Endothelial cell (in vitro differentiated cells): ENCODE measurements around the gene PLIN1. TPM values are rescaled to one million over a fixed set of nuclear protein-coding genes. Genes with fewer than 3 reads are reported as not detected.

Experiments
- DNase-seq: peaks from one replicate; pipeline ENCODE4 v3.0.0; 2021; ENCODE audit warnings: low spot score
- H3K27ac Mint-ChIP-seq: one replicate; pipeline ENCODE4 v1.8.0; 2021; ENCODE audit warnings: mixed read lengths, inconsistent platforms; ENCODE audit not compliant: unreplicated experiment
- H3K27me3 Mint-ChIP-seq: one replicate; pipeline ENCODE4 v1.8.0; 2021; ENCODE audit warnings: mild to moderate bottlenecking, moderate library complexity, mixed read lengths, inconsistent platforms; ENCODE audit not compliant: unreplicated experiment
- H3K36me3 Mint-ChIP-seq: one replicate; pipeline ENCODE4 v1.8.0; 2021; ENCODE audit warnings: mild to moderate bottlenecking, low read depth, mixed read lengths, inconsistent platforms; ENCODE audit not compliant: unreplicated experiment
- H3K4me1 Mint-ChIP-seq: one replicate; pipeline ENCODE4 v1.8.0; 2021; ENCODE audit warnings: mild to moderate bottlenecking, mixed read lengths, inconsistent platforms; ENCODE audit not compliant: unreplicated experiment
- H3K4me3 Mint-ChIP-seq: one replicate; pipeline ENCODE4 v1.8.0; 2021; ENCODE audit warnings: mild to moderate bottlenecking, mixed read lengths, inconsistent platforms; ENCODE audit not compliant: unreplicated experiment
- H3K9me3 Mint-ChIP-seq: one replicate; pipeline ENCODE4 v1.8.0; 2021; ENCODE audit warnings: mixed read lengths, inconsistent platforms; ENCODE audit not compliant: unreplicated experiment
- CTCF ChIP-seq: fragments of 200-600 bp; sonication (generic); IDR thresholded peaks from one replicate; pipeline ENCODE4 v1.5.0; 2021; ENCODE audit warnings: antibody characterized with exemption; ENCODE audit not compliant: unreplicated experiment
- total RNA-seq: library from RNA; stranded (reverse); fragmentation: NEBNext Ultra II Directional; extraction: Animal tissue kit (Norgen Biotek cat#: 25700); gene quantifications from one replicate; pipeline ENCODE4 v1.2.1, GENCODE V29; 2021; ENCODE audit not compliant: unreplicated experiment

Gene PLIN1
- total RNA-seq, 1 donor from 2014 or later = 0.64 TPM

GRCh38 chr15:89714775-89715174 lies 35.6 kb upstream of the PLIN1 start:
- Mint-ChIP-seq H3K27me3 (no peaks in the 10 kb centered on the region), H3K4me1 (peaks cover 15% of the 10 kb centered on the region), H3K27ac (peak overlapping the region; percentile 30), H3K9me3 (no peaks in the 10 kb centered on the region), H3K4me3 (no peak overlapping the region), H3K36me3 (no peaks in the 10 kb centered on the region)
- no peak for TF ChIP-seq CTCF
- DNase-seq = no peak

DNA sequence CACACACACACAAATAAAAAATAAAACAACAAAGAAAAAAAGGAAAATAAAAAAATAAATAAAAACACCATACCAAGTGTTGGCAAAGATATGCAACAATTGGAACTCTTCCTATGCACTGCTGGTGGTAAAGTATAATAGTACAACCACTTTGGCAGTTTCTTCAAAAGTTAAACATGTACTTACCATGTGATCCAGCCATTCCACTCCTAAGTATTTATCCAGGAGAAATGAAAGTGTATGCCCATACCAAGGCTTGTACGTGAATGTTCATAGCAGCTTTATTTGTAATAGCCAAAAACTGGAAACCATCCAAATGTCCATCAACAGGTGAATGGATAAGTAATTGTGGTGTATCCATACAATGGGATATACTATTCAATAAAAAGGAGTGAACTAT lies 28.4 kb upstream of the PLIN1 start:
- no peak for TF ChIP-seq CTCF
- peaks cover 3% of the 10 kb centered on the region for H3K4me1 Mint-ChIP-seq
- no peaks in the 10 kb centered on the region for H3K27me3 Mint-ChIP-seq
- H3K4me3 Mint-ChIP-seq = no peak overlapping the region
- DNase-seq = no peak
- H3K9me3 Mint-ChIP-seq = no peaks in the 10 kb centered on the region
- H3K36me3 Mint-ChIP-seq = no peaks in the 10 kb centered on the region
- no peak overlapping the region for H3K27ac Mint-ChIP-seq

DNA sequence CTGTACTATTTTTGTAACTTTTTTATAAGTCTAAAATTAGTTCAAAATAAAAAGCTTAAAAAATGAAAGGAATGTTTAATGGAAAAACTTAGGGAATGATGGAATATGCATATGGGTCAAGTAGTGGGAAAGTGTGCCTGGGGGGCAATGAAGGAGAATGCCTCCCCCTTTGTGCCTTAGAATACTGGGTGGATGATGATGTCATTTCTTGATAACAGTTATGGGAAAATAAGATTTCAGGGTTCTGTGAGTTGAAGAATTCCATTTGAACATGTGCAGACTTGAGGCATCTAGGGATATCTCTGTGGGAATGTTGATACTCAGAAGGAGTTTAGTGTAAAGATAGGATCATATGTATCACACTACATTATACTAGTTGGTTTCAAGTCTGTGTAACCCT lies 25.2 kb upstream of the PLIN1 start:
- Mint-ChIP-seq H3K4me1 (peaks cover 3% of the 10 kb centered on the region), H3K27ac (no peak overlapping the region), H3K36me3 (no peaks in the 10 kb centered on the region), H3K27me3 (no peaks in the 10 kb centered on the region), H3K9me3 (no peaks in the 10 kb centered on the region), H3K4me3 (no peak overlapping the region)
- no peak for DNase-seq
- no peak for TF ChIP-seq CTCF

DNA sequence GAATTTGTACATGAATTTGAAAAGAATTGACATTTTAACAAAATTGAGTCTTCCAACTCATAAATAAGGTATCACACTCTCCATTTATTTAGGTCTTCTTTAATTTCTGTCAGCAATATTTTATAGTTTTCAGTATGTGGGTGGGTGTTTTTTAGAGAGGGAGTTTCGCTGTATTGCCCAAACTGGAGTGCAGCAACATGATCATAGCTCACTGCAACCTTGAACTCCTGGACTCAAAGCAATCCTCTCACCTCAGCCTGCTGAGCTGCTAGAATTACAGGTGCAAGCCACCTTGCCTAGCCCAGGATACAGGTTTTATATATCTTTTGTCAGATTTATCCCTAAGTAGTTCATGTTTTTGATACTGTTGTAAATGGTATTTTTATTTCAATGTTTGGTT lies 16.0 kb upstream of the PLIN1 start:
- DNase-seq = no peak
- no peak overlapping the region for H3K27ac Mint-ChIP-seq
- no peak for TF ChIP-seq CTCF
- peaks cover 5% of the 10 kb centered on the region for H3K27me3 Mint-ChIP-seq
- H3K9me3 Mint-ChIP-seq = no peaks in the 10 kb centered on the region
- no peak overlapping the region for H3K4me3 Mint-ChIP-seq
- no peaks in the 10 kb centered on the region for H3K36me3 Mint-ChIP-seq
- peaks cover 3% of the 10 kb centered on the region for H3K4me1 Mint-ChIP-seq

GRCh38 chr15:89693696-89694095 lies 14.5 kb upstream of the PLIN1 start:
- no peak for DNase-seq
- Mint-ChIP-seq H3K36me3 (no peaks in the 10 kb centered on the region), H3K27ac (no peak overlapping the region), H3K27me3 (peaks cover 7% of the 10 kb centered on the region), H3K9me3 (no peaks in the 10 kb centered on the region), H3K4me3 (no peak overlapping the region), H3K4me1 (peaks cover 3% of the 10 kb centered on the region)
- no peak for TF ChIP-seq CTCF
